Duodenal mucosa (tissue), 2 donors: ENCODE measurements around the gene SLC25A26.

Source experiments
- H3K27ac ChIP-seq: one replicate; pipeline ENCODE4 v1.7.0; 2013; ENCODE audit warnings: low read depth, low read length
- H3K27me3 ChIP-seq, 2 donors: one replicate each; pipeline ENCODE4 v1.7.0; 2013; ENCODE audit warnings: low read length in 2 of 2, control low read depth in 1 of 2; ENCODE audit not compliant: insufficient read depth in 2 of 2, control insufficient read depth in 1 of 2
- H3K36me3 ChIP-seq, 2 donors: one replicate each; pipeline ENCODE4 v1.7.0; 2013; ENCODE audit warnings: low read length in 2 of 2, control low read depth in 1 of 2; ENCODE audit not compliant: insufficient read depth in 2 of 2, control insufficient read depth in 1 of 2
- H3K4me1 ChIP-seq, 2 donors: one replicate each; pipeline ENCODE4 v1.7.0; 2013; ENCODE audit warnings: low read length in 2 of 2, control low read depth in 1 of 2; ENCODE audit not compliant: insufficient read depth in 2 of 2, control insufficient read depth in 1 of 2
- H3K4me3 ChIP-seq, 2 donors: one replicate each; pipeline ENCODE4 v1.7.0; 2013; ENCODE audit warnings: low read length in 2 of 2, low read depth in 1 of 2
- H3K9ac ChIP-seq, 2 donors: one replicate each; pipeline ENCODE4 v1.7.0; 2013; ENCODE audit warnings: low read length in 2 of 2, low read depth in 1 of 2
- H3K9me3 ChIP-seq, 2 donors: one replicate each; pipeline ENCODE4 v1.7.0; 2013; ENCODE audit warnings: low read length in 2 of 2, control low read depth in 1 of 2; ENCODE audit not compliant: control insufficient read depth in 1 of 2

Gene SLC25A26

GRCh38 chr3:66409771-66410754, 189.3 kb downstream of the SLC25A26 start:
- Histone ChIP-seq H3K36me3 (peaks cover 41 to 86% of the 10 kb centered on the region in 2 donors), H3K9me3 (no peaks in the 10 kb centered on the region), H3K9ac (no peak overlapping the region), H3K4me3 (no peak overlapping the region), H3K4me1 (peaks cover 12 to 13% of the 10 kb centered on the region in 2 donors), H3K27ac (no peak overlapping the region), H3K27me3 (no peaks in the 10 kb centered on the region)

GRCh38 chr3:66410976-66411375, 190.2 kb downstream of the SLC25A26 start:
- no peak overlapping the region for H3K4me3 ChIP-seq
- peaks cover 38 to 86% of the 10 kb centered on the region in 2 donors for H3K36me3 ChIP-seq
- H3K27me3 ChIP-seq, result no peaks in the 10 kb centered on the region
- no peak overlapping the region for H3K9ac ChIP-seq
- no peaks in the 10 kb centered on the region for H3K9me3 ChIP-seq
- no peak overlapping the region for H3K27ac ChIP-seq
- H3K4me1 ChIP-seq, result peaks cover 13% of the 10 kb centered on the region in 2 donors

- no peaks in the 10 kb centered on the region for H3K9me3 ChIP-seq
- no peak overlapping the region for H3K27ac ChIP-seq
- H3K4me1 ChIP-seq, result peaks cover 13 to 18% of the 10 kb centered on the region in 2 donors
- H3K27me3 ChIP-seq, result no peaks in the 10 kb centered on the region
- H3K9ac ChIP-seq, result no peak overlapping the region
- no peak overlapping the region for H3K4me3 ChIP-seq
- H3K36me3 ChIP-seq, result peaks cover 37 to 86% of the 10 kb centered on the region in 2 donors
Measured at GRCh38 chr3:66411474-66411873, 190.7 kb downstream of the SLC25A26 start.

GRCh38 chr3:66411961-66412887, 191.4 kb downstream of the SLC25A26 start:
- H3K9me3 ChIP-seq, result no peaks in the 10 kb centered on the region
- H3K9ac ChIP-seq, result no peak overlapping the region
- peaks cover 30 to 82% of the 10 kb centered on the region in 2 donors for H3K36me3 ChIP-seq
- no peak overlapping the region for H3K27ac ChIP-seq
- H3K4me1 ChIP-seq, result peaks cover 13 to 23% of the 10 kb centered on the region in 2 donors
- no peaks in the 10 kb centered on the region for H3K27me3 ChIP-seq
- H3K4me3 ChIP-seq, result no peak overlapping the region

- H3K36me3 ChIP-seq, result peaks cover 27 to 73% of the 10 kb centered on the region in 2 donors
- H3K27me3 ChIP-seq, result no peaks in the 10 kb centered on the region
- H3K4me3 ChIP-seq, result no peak overlapping the region
- H3K9ac ChIP-seq, result no peak overlapping the region
- peaks cover 7 to 15% of the 10 kb centered on the region in 2 donors for H3K4me1 ChIP-seq
- no peaks in the 10 kb centered on the region for H3K9me3 ChIP-seq
- no peak overlapping the region for H3K27ac ChIP-seq
Measured at GRCh38 chr3:66413151-66413751, 192.4 kb downstream of the SLC25A26 start.

GRCh38 chr3:66414846-66415245, 194.0 kb downstream of the SLC25A26 start:
- Histone ChIP-seq H3K9me3 (no peaks in the 10 kb centered on the region), H3K36me3 (peaks cover 25 to 61% of the 10 kb centered on the region in 2 donors), H3K27me3 (no peaks in the 10 kb centered on the region), H3K4me1 (peaks cover 3 to 10% of the 10 kb centered on the region in 2 donors), H3K4me3 (no peak overlapping the region), H3K9ac (no peak overlapping the region), H3K27ac (no peak overlapping the region)

GRCh38 chr3:66415867-66416428, 195.1 kb downstream of the SLC25A26 start:
- Histone ChIP-seq H3K9me3 (no peaks in the 10 kb centered on the region), H3K4me3 (no peak overlapping the region), H3K27ac (no peak overlapping the region), H3K36me3 (peaks cover 21 to 57% of the 10 kb centered on the region in 2 donors), H3K9ac (no peak overlapping the region), H3K4me1 (peaks cover 3 to 10% of the 10 kb centered on the region in 2 donors), H3K27me3 (no peaks in the 10 kb centered on the region)

- Histone ChIP-seq H3K27me3 (no peaks in the 10 kb centered on the region), H3K4me1 (peaks cover 3 to 10% of the 10 kb centered on the region in 2 donors), H3K9me3 (peaks cover 2 to 4% of the 10 kb centered on the region in 2 donors), H3K9ac (no peak overlapping the region), H3K27ac (no peak overlapping the region), H3K4me3 (no peak overlapping the region), H3K36me3 (peaks cover 19 to 50% of the 10 kb centered on the region in 2 donors)
Measured at GRCh38 chr3:66416556-66417304, 195.9 kb downstream of the SLC25A26 start.

GRCh38 chr3:66418475-66418931, 197.7 kb downstream of the SLC25A26 start:
- H3K27me3 ChIP-seq, result no peaks in the 10 kb centered on the region
- peaks cover 10 to 37% of the 10 kb centered on the region in 2 donors for H3K36me3 ChIP-seq
- peaks cover 3 to 10% of the 10 kb centered on the region in 2 donors for H3K4me1 ChIP-seq
- H3K27ac ChIP-seq, result no peak overlapping the region
- H3K4me3 ChIP-seq, result no peak overlapping the region
- H3K9ac ChIP-seq, result no peak overlapping the region
- H3K9me3 ChIP-seq, result peaks cover 7% of the 10 kb centered on the region in 2 donors
